Stimulated activated CD4-positive, alpha-beta T cell treated with anti-CD3 and anti-CD28 coated beads, TNF-alpha, amount 100 ng/mL, for 48 hours (primary cell): ENCODE measurements around the gene KLHL11.

Experiments used
- DNase-seq, 3 donors: peaks; one replicate each; pipeline ENCODE4 v3.0.0-alpha.2; 2020; ENCODE audit warnings: low read depth in 3 of 3

Gene KLHL11

GRCh38 chr17:41811549-41812380, 53.5 kb downstream of the KLHL11 start, which contains the start of gene P3H4:
Gene P3H4 (minus strand): TSS chr17:41811949. CDS start chr17:41811915, 34 bp downstream.
- peak; percentile 35 to 66 (median 47) for DNase-seq

GRCh38 chr17:41810659-41811548, 54.3 kb downstream of the KLHL11 start:
- DNase-seq = no peak

- DNase-seq = no peak
Observed at GRCh38 chr17:41806685-41807445, 58.4 kb downstream of the KLHL11 start.
